GM19372 (cell line): Measurements from ENCODE around the gene LYPD6.
"Not testable (repeated sequence)": the region's sequence is repeated elsewhere in the genome, so short reads cannot be mapped to it uniquely, and the experiment has no call there.

ENCODE experiments used
- ATAC-seq: cut with Tn5 transposase; IDR thresholded peaks from one replicate; pipeline ENCODE4 v1.9.1; 2021; ENCODE audit warnings: mild to moderate bottlenecking, low read depth, moderate library complexity; ENCODE audit not compliant: unreplicated experiment

LYPD6 gene

DNA sequence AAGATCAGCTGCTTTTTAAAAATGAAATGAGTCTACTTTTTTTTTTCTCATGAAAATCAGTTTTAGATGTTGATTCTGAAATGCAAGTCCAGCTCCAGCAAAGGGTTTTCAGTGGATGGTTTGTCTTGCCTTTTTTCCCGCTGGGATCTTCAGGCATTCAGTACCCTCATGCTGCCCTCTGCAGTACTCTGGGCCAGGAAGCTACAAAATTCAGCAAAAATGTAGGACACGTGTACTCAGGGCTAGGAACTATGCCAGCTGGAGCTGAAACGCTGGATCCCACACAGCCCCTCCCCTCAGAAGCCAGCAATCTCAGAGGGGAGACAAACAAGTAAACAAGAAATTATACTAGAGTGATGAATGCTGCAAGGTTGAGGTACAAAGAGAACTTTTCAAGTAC is 159.9 kb downstream of the LYPD6 start:
- no peak for ATAC-seq

GRCh38 chr2:149492923-149493322 is 162.5 kb downstream of the LYPD6 start:
- no peak for ATAC-seq

DNA sequence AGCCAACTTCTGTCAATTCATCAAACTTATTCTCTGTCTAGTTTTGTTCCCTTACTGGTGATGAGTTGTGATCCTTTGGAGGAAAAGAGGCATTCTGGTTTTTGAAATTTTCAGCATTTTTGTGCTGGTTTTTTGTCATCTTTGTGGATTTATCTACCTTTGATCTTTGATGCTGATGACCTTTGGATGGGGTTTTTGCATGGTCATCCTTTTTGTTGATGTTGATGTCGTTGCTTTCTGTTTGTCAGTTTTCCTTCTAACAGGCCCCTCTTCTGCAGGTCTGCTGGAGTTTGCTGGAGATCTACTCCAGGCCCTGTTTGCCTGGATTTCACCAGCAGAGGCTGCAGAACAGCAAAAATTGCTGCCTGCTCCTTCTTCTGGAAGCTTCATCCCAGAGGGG is 168.8 kb downstream of the LYPD6 start:
- ATAC-seq = not testable (repeated sequence)

- not testable (repeated sequence) for ATAC-seq
These were observed 176.4 kb downstream of the LYPD6 start for GRCh38 chr2:149506808-149507207.

GRCh38 chr2:149507974-149508373 is 177.6 kb downstream of the LYPD6 start:
- ATAC-seq = no peak

DNA sequence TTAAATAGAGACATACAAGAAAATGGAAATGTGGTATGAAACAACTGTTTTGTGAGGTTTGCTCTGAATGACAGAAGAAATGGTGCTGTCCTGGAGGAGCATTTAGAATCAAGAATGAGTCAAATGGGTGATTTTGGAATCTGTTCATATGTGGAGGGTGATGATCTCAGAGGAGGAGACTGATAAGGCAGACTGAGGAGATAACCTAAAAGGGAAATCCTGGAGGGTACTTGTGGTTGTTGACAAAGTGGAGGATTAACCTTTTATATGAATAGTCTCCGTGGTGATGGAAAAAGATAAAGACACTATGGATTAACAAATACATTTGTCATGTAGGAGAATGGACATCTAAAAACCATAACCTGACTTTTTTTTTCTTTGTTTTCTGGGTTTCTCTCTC is 183.1 kb downstream of the LYPD6 start:
- no peak for ATAC-seq
